GM12801 (cell line): Measurements from ENCODE around the gene PIWIL4.

Source experiments
- TF ChIP-seq, protein P1 (sequence below): IDR thresholded peaks from one replicate; pipeline ENCODE4 v1.5.1; 2011; ENCODE audit warnings: control low read depth; ENCODE audit not compliant: insufficient read length; ENCODE audit errors: extremely low read depth

PIWIL4 gene

GRCh38 chr11:94655291-94655690 is 88.1 kb downstream of the PIWIL4 start:
- TF ChIP-seq, protein P1, sequence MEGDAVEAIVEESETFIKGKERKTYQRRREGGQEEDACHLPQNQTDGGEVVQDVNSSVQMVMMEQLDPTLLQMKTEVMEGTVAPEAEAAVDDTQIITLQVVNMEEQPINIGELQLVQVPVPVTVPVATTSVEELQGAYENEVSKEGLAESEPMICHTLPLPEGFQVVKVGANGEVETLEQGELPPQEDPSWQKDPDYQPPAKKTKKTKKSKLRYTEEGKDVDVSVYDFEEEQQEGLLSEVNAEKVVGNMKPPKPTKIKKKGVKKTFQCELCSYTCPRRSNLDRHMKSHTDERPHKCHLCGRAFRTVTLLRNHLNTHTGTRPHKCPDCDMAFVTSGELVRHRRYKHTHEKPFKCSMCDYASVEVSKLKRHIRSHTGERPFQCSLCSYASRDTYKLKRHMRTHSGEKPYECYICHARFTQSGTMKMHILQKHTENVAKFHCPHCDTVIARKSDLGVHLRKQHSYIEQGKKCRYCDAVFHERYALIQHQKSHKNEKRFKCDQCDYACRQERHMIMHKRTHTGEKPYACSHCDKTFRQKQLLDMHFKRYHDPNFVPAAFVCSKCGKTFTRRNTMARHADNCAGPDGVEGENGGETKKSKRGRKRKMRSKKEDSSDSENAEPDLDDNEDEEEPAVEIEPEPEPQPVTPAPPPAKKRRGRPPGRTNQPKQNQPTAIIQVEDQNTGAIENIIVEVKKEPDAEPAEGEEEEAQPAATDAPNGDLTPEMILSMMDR = no peak

DNA sequence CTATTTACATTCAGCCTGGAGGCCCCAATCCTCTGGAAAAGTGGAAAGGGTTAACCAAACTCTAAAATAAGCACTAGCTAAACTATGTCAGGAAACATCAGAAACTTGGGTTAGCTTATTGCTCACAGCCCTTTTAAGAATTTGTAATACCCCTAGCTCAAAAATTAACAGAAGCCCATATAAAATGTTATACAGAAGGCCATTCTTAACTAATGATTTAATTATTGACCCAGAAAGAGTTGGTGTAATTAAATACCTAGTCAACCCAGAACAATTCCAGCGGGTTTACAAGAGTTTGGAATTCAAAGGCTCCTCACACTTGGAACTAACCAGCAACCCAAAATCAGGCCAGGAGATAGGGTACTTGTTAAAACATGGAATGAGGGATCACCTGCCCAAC is 88.8 kb downstream of the PIWIL4 start:
- TF ChIP-seq, protein P1 = no peak

DNA sequence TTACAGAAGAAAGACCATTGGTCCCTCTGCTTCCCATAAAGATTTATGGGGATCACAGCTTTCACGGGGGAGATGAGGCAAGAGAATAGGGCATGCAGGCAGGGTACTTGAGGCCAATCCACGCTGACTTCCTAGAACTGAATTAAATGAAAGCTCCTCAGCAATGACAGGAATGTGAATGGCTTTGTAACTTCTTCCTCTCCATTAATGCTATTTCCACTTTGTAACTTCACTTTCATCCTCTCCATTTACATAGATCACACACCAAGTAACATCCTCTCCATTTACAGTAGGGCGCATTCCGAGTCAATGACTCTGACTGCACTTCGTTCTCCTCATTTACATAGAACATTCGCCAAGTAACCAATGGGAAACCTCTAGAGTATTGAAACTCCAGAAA is 89.8 kb downstream of the PIWIL4 start:
- TF ChIP-seq, protein P1 = no peak

DNA sequence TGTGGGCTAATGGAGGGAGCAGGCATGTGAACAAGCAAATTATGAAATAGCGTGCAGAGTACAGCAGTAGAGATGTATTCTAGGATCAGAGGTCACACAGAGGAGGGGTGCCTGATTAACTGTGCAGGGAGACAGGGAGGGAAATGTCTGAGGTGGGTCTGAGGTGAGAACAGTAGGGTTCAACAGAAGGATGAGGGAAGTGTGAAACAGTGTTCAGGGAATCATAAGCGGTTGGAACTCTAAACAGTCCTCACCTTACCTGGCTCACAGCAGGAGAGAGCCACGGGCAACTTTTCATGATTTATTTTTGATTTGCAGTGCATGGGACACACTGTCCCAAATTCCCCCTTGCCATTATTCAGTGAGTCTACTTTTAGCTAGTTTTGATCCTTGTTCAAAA is 90.5 kb downstream of the PIWIL4 start:
- TF ChIP-seq, protein P1 = no peak

DNA sequence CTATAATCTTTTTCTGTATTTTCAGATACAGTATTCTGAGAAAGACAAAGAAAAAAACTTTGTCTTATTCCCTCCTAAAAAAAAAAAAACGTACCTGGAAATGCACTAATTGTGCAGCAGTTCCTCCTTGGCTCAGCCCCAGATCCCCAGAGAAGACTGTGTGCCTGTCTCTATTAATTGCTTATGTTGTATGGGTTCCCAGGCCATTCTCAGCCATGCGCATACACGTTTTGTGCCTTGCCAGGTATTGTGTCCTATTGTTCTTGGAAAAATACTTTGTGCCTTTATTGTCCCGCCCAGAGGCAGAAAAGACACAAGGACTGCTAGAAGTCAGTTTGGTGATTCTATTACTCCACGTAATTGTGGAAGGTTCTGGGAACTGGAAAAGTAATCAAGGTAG is 91.2 kb downstream of the PIWIL4 start:
- TF ChIP-seq, protein P1 = no peak

DNA sequence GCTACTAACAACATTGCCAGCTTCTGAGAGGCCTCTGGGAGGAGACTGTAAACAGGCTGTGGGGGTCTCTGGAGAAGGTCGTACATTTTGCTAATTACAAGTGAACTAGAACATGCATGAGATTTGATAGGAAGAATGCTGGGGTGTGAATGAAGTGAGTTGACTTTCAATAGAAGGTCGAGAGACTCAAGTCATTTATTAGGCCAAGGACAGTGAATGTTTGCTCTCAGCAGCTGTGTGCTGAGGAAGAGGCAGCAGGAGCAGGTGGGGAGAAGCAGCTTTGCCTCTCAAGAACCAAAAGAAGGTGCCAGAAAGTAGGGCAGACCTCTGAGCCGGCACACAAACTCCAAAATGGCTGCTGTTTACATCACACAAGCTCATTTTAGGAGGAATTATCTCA is 91.7 kb downstream of the PIWIL4 start:
- TF ChIP-seq, protein P1 = no peak

- TF ChIP-seq, protein P1 = no peak
Measured at GRCh38 chr11:94661444-94661843, 94.3 kb downstream of the PIWIL4 start.
